HepG2 (cell line): Measurements from ENCODE around the gene ADM5. TPM values are rescaled to one million over a fixed set of nuclear protein-coding genes. Genes with fewer than 3 reads are reported as not detected.
A peak's percentile ranks its signal among the peaks of the same experiment; 100 is the strongest.

ENCODE experiments used
- AKNA ChIP-seq: sonication (generic); formaldehyde crosslinking; IDR thresholded peaks from 2 replicates; pipeline ENCODE4 v1.4.0; 2020; ENCODE audit warnings: missing genetic modification reagents, borderline replicate concordance
- ARID2 ChIP-seq: sonication (generic); formaldehyde crosslinking; IDR thresholded peaks from 2 replicates; pipeline ENCODE4 v1.8.1; 2022; ENCODE audit warnings: mild to moderate bottlenecking, missing genetic modification reagents, borderline replicate concordance
- ATF2 ChIP-seq: sonication (generic); formaldehyde crosslinking; IDR thresholded peaks from 2 replicates; pipeline ENCODE4 v1.4.0; 2020; ENCODE audit warnings: missing genetic modification reagents
- CREM ChIP-seq, 2 experiments: sonication (generic) in 1 of 2; formaldehyde crosslinking in 1 of 2; IDR thresholded peaks; 2 replicates each; pipeline versions ENCODE4 v1.4.0 to v1.6.1; 2016 to 2020; ENCODE audit warnings: antibody characterized with exemption in 1 of 2, mild to moderate bottlenecking in 1 of 2, missing genetic modification reagents in 1 of 2
- GATA4 ChIP-seq: sonication (generic); IDR thresholded peaks from 2 replicates; pipeline ENCODE4 v1.6.1; 2016; ENCODE audit warnings: antibody characterized with exemption, low read depth, borderline replicate concordance
- HNF4A ChIP-seq: sonication (generic); formaldehyde crosslinking; IDR thresholded peaks from 2 replicates; pipeline ENCODE4 v1.4.0; 2020; ENCODE audit warnings: missing genetic modification reagents
- IKZF4 ChIP-seq: sonication (generic); formaldehyde crosslinking; IDR thresholded peaks from 2 replicates; pipeline ENCODE4 v1.5.1; 2020; ENCODE audit warnings: borderline replicate concordance, mild to moderate bottlenecking, low read depth, missing genetic modification reagents; ENCODE audit errors: not compliant biosample characterization
- KDM5A ChIP-seq: fragments of 200-600 bp; sonication (generic); IDR thresholded peaks from 2 replicates; pipeline ENCODE4 v1.7.0; 2018; ENCODE audit warnings: antibody characterized with exemption, mild to moderate bottlenecking, low read length, borderline replicate concordance
- MED8 ChIP-seq: sonication (generic); formaldehyde crosslinking; IDR thresholded peaks from 2 replicates; pipeline ENCODE4 v1.8.1; 2023; ENCODE audit warnings: mild to moderate bottlenecking, missing genetic modification reagents; ENCODE audit not compliant: insufficient replicate concordance
- NFIB ChIP-seq: sonication (generic); formaldehyde crosslinking; IDR thresholded peaks from 2 replicates; pipeline ENCODE4 v1.9.0; 2021; ENCODE audit warnings: missing genetic modification reagents, mild to moderate bottlenecking, borderline replicate concordance
- SAFB2 ChIP-seq: sonication (generic); formaldehyde crosslinking; IDR thresholded peaks from 2 replicates; pipeline ENCODE4 v1.5.1; 2020; ENCODE audit warnings: missing genetic modification reagents, low read depth, mild to moderate bottlenecking, borderline replicate concordance
- TCF7 ChIP-seq: sonication (generic); IDR thresholded peaks from 2 replicates; pipeline ENCODE4 v1.6.1; 2016; ENCODE audit warnings: antibody characterized with exemption, low read depth
- TFDP2 ChIP-seq: sonication (generic); formaldehyde crosslinking; IDR thresholded peaks from 2 replicates; pipeline ENCODE4 v1.4.0; 2020; ENCODE audit warnings: missing genetic modification reagents
- THRA ChIP-seq: sonication (generic); formaldehyde crosslinking; IDR thresholded peaks from 2 replicates; pipeline ENCODE4 v1.4.0; 2020; ENCODE audit warnings: missing genetic modification reagents, borderline replicate concordance
- ZNF124 ChIP-seq: sonication (generic); formaldehyde crosslinking; IDR thresholded peaks from 2 replicates; pipeline ENCODE4 v1.4.0; 2020; ENCODE audit warnings: missing genetic modification reagents
- ZNF180 ChIP-seq: sonication (generic); formaldehyde crosslinking; IDR thresholded peaks from 2 replicates; pipeline ENCODE4 v1.4.0; 2020; ENCODE audit warnings: low read depth, missing genetic modification reagents, borderline replicate concordance
- ZNF549 ChIP-seq: sonication (generic); formaldehyde crosslinking; IDR thresholded peaks from 2 replicates; pipeline ENCODE4 v1.5.0; 2020; ENCODE audit warnings: missing genetic modification reagents
- ZNF570 ChIP-seq: sonication (generic); formaldehyde crosslinking; IDR thresholded peaks from 2 replicates; pipeline ENCODE4 v1.4.0; 2020; ENCODE audit warnings: mild to moderate bottlenecking, missing genetic modification reagents, borderline replicate concordance
- ZNF788 ChIP-seq: sonication (generic); formaldehyde crosslinking; IDR thresholded peaks from 2 replicates; pipeline ENCODE4 v1.5.0; 2020; ENCODE audit warnings: mild to moderate bottlenecking, missing genetic modification reagents, borderline replicate concordance
- polyA plus RNA-seq, 8 experiments: library from polyadenylated mRNA; depleted of rRNA in 3 of 8; stranded (reverse) in 7 of 8; unstranded in 1 of 8; fragments of >200 nt; fragmentation: Illumina TruSeq in 4 of 8; extraction: Trizol in 4 of 8; gene quantifications; 2 replicates each; pipeline versions ENCODE4 v1.2.1 to v1.2.3, GENCODE V29; 2011 to 2016; ENCODE audit warnings: low read depth in 4 of 8, missing spikeins in 1 of 8, mixed read lengths in 1 of 8; ENCODE audit not compliant: insufficient read depth in 1 of 8
- total RNA-seq, 5 experiments: library from RNA; depleted of rRNA; stranded (reverse); fragments of >200 nt; fragmentation: Illumina TruSeq; extraction: Trizol; gene quantifications; 2 replicates each; pipeline ENCODE4 v1.2.3, GENCODE V29; 2016; ENCODE audit warnings: low read depth in 1 of 5

Gene ADM5
- total and polyA plus RNA-seq, 2 of the 13 experiments (the other 11 are each of a cell fraction or from before 2014, with no cell fraction given): 2.7 to 4.1 TPM

GRCh38 chr19:49664171-49665035, 25.0 kb upstream of the ADM5 start (continued):
- TF ChIP-seq ZNF788 (no peak), CREM (IDR thresholded peaks at IDR 0.05) (peak; percentile 33; the same call in 1 of the 2 replicates), CREM (CRISPR knock-in tag; IDR thresholded peaks at IDR 0.05) (no peak), MED8 (CRISPR knock-in tag) (no peak), THRA (CRISPR knock-in tag) (peak; percentile 44; the same call in 1 of the 2 replicates), HNF4A (CRISPR knock-in tag) (no peak), IKZF4 (CRISPR knock-in tag) (no peak), ARID2 (CRISPR knock-in tag) (no peak), ZNF124 (CRISPR knock-in tag) (no peak), TFDP2 (CRISPR knock-in tag) (no peak), ZNF570 (no peak), TCF7 (no peak), ZNF549 (CRISPR knock-in tag) (no peak), KDM5A (no peak), AKNA (CRISPR knock-in tag) (no peak), NFIB (CRISPR knock-in tag) (no peak), GATA4 (no peak), ZNF180 (CRISPR knock-in tag) (no peak), SAFB2 (CRISPR knock-in tag) (no peak), ATF2 (0 out of 2 replicates have a peak, but pooled peaks have one; percentile 17)
